ENCODE data around the gene BTK. TPM values are rescaled to one million over a fixed set of nuclear protein-coding genes. Genes with fewer than 3 reads are reported as not detected.

BTK gene
- total and polyA plus RNA-seq, 4 donors, result 15.5 to 29.4 (median 21.4) TPM

DNA sequence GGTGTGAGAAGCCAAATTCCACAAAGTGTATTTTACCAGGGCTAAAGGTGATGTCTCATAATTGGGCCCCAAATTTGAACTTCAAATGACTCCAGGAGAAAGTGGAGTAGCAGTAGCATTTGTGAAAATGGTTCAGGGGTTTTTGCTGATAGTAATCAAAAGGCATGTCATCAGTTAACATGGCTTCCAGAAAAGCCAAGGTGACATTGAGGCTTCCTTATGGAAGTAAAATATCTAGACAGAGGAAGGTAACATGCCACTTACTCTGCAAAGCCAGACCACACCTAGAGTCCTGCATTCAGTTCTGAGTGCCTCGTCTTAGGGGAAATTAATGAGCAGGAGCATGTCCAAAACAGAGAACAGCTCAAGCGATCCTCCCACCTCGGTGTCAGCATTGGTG lies 2.6 kb upstream of the BTK start:
- 87 to 89% methylated on average over 3 of the region's 3 CpGs for WGBS, 2 donors
- TF ChIP-seq, protein P1, sequence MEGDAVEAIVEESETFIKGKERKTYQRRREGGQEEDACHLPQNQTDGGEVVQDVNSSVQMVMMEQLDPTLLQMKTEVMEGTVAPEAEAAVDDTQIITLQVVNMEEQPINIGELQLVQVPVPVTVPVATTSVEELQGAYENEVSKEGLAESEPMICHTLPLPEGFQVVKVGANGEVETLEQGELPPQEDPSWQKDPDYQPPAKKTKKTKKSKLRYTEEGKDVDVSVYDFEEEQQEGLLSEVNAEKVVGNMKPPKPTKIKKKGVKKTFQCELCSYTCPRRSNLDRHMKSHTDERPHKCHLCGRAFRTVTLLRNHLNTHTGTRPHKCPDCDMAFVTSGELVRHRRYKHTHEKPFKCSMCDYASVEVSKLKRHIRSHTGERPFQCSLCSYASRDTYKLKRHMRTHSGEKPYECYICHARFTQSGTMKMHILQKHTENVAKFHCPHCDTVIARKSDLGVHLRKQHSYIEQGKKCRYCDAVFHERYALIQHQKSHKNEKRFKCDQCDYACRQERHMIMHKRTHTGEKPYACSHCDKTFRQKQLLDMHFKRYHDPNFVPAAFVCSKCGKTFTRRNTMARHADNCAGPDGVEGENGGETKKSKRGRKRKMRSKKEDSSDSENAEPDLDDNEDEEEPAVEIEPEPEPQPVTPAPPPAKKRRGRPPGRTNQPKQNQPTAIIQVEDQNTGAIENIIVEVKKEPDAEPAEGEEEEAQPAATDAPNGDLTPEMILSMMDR (IDR thresholded peaks at IDR 0.05; ENCODE audit: control extremely low read depth, extremely low read depth), result no peak

GRCh38 chrX:101386542-101386885 lies 523 bp upstream of the BTK start:
- Histone ChIP-seq H3K4me1 (ENCODE audit: control insufficient read depth in 5 of 5, insufficient read depth in 5 of 5, low read length in 5 of 5) (peaks cover 0 to 2% (median 0%) of the 10 kb centered on the region in 5 donors), H3K9me3 (ENCODE audit: control insufficient read depth in 4 of 4, insufficient read depth in 3 of 4, low read length in 3 of 4) (no peaks in the 10 kb centered on the region), H3K36me3 (ENCODE audit: control insufficient read depth in 4 of 4, insufficient read depth in 4 of 4, low read length in 4 of 4) (no peaks in the 10 kb centered on the region), H3K27ac (ENCODE audit: low read depth in 1 of 2, low read length in 1 of 2) (no peak overlapping the region), H3K27me3 (ENCODE audit: control insufficient read depth in 3 of 3, insufficient read depth in 3 of 3, low read length in 2 of 3) (peaks cover 0 to 7% (median 0%) of the 10 kb centered on the region in 3 donors), H3K9ac (ENCODE audit: insufficient read depth in 1 of 2, low read length in 2 of 2) (no peak overlapping the region), H3K4me3 (no peak overlapping the region)
- DNase-seq, result no peak
- TF ChIP-seq, protein P1 (IDR thresholded peaks at IDR 0.05; ENCODE audit: control extremely low read depth, extremely low read depth), result no peak
- ATAC-seq (ENCODE audit: insufficient read depth, low FRiP score), result no peak
- 37 to 63% methylated on average over 6 of the region's 6 CpGs for WGBS, 2 donors

More for the DNA sequence above, 2.6 kb upstream of the BTK start:
- no peak overlapping the region for H3K4me3 ChIP-seq
- peaks cover 0 to 9% (median 0%) of the 10 kb centered on the region in 3 donors for H3K27me3 ChIP-seq (ENCODE audit: control insufficient read depth in 3 of 3, insufficient read depth in 3 of 3, low read length in 2 of 3)
- peaks cover 0 to 4% (median 0%) of the 10 kb centered on the region in 4 donors for H3K36me3 ChIP-seq (ENCODE audit: control insufficient read depth in 4 of 4, insufficient read depth in 4 of 4, low read length in 4 of 4)
- H3K27ac ChIP-seq (ENCODE audit: low read depth in 1 of 2, low read length in 1 of 2), result no peak overlapping the region
- H3K9ac ChIP-seq (ENCODE audit: insufficient read depth in 1 of 2, low read length in 2 of 2), result no peak overlapping the region
- no peak for DNase-seq
- ATAC-seq (ENCODE audit: insufficient read depth, low FRiP score), result no peak
- no peaks in the 10 kb centered on the region for H3K9me3 ChIP-seq (ENCODE audit: control insufficient read depth in 4 of 4, insufficient read depth in 3 of 4, low read length in 3 of 4)
- H3K4me1 ChIP-seq (ENCODE audit: control insufficient read depth in 5 of 5, insufficient read depth in 5 of 5, low read length in 5 of 5), result peaks cover 0 to 9% (median 0%) of the 10 kb centered on the region in 5 donors

DNA sequence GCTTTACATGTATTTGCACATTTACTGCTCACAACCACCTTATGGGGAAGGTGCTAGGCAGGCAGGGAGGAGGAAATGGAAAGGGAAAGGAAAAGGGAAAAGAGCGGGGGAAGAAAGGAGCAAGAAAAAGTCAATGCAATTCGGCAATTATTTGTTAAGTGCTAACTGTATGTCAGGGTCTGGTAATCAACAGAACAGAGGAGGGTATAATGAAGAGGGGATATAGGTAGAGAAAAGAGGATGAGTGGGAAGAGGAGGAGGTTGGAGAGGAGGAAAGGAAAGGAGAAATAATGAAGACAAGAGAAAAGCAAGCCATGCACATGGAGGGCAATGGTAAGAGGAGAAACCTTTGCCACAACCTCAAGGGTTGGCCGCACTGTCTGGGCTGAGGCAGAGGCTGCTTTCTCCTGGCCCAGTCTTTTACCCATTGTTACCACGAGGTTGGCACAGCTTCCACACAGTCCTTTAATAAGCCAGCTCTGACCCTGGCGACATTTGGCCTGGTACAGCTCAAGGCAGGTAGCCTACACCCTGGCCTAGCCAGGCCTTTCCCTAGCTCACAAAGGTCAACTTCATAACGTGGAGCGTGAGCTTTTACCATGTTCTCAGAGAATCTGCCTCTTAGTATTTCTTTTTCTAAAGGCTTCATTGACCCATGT lies 836 bp downstream of the BTK start:
- WGBS, 2 donors, result 68 to 77% methylated on average over 7 of the region's 7 CpGs
- Histone ChIP-seq H3K4me3 (no peak overlapping the region), H3K27me3 (ENCODE audit: control insufficient read depth in 3 of 3, insufficient read depth in 3 of 3, low read length in 2 of 3) (peaks cover 0 to 7% (median 0%) of the 10 kb centered on the region in 3 donors), H3K27ac (ENCODE audit: low read depth in 1 of 2, low read length in 1 of 2) (no peak overlapping the region), H3K4me1 (ENCODE audit: control insufficient read depth in 5 of 5, insufficient read depth in 5 of 5, low read length in 5 of 5) (no peaks in the 10 kb centered on the region), H3K9me3 (ENCODE audit: control insufficient read depth in 4 of 4, insufficient read depth in 3 of 4, low read length in 3 of 4) (no peaks in the 10 kb centered on the region), H3K36me3 (ENCODE audit: control insufficient read depth in 4 of 4, insufficient read depth in 4 of 4, low read length in 4 of 4) (no peaks in the 10 kb centered on the region), H3K9ac (ENCODE audit: insufficient read depth in 1 of 2, low read length in 2 of 2) (no peak overlapping the region)
- TF ChIP-seq, protein P1 (IDR thresholded peaks at IDR 0.05; ENCODE audit: control extremely low read depth, extremely low read depth), result no peak
- ATAC-seq (ENCODE audit: insufficient read depth, low FRiP score), result no peak
- no peak for DNase-seq

Data from lung (tissue), 12 donors.